Measurements from ENCODE around the gene RAB8B. TPM values are rescaled to one million over a fixed set of nuclear protein-coding genes. Genes with fewer than 3 reads are reported as not detected.

RAB8B gene
- total and polyA plus RNA-seq, 9 of the 15 experiments (the other 6 are each of a cell fraction or from before 2014, with no cell fraction given), result 7.8 to 32.1 (median 24.2) TPM

- TF ChIP-seq REST (IDR thresholded peaks at IDR 0.05; ENCODE audit: borderline replicate concordance) (no peak), REST (CRISPR knock-in tag; IDR thresholded peaks at IDR 0.05; ENCODE audit: low read depth) (no peak), KLF10 (CRISPR knock-in tag; IDR thresholded peaks at IDR 0.05) (no peak), TCF7L2 (IDR thresholded peaks at IDR 0.05; ENCODE audit: low read depth, low read length) (no peak), FOS (IDR thresholded peaks at IDR 0.05; ENCODE audit: extremely low read depth, insufficient read length) (no peak)
These were observed 55.7 kb downstream of the RAB8B start (continued) for GRCh38 chr15:63244976-63245645.
